NCI-H1694 (cell line): ENCODE measurements around the gene ENTPD2.

ENCODE experiments used
- DNase-seq: peaks from one replicate; lab custom pipeline; 2025; lab: John Stamatoyannopoulos, UW

The ENTPD2 gene

DNA sequence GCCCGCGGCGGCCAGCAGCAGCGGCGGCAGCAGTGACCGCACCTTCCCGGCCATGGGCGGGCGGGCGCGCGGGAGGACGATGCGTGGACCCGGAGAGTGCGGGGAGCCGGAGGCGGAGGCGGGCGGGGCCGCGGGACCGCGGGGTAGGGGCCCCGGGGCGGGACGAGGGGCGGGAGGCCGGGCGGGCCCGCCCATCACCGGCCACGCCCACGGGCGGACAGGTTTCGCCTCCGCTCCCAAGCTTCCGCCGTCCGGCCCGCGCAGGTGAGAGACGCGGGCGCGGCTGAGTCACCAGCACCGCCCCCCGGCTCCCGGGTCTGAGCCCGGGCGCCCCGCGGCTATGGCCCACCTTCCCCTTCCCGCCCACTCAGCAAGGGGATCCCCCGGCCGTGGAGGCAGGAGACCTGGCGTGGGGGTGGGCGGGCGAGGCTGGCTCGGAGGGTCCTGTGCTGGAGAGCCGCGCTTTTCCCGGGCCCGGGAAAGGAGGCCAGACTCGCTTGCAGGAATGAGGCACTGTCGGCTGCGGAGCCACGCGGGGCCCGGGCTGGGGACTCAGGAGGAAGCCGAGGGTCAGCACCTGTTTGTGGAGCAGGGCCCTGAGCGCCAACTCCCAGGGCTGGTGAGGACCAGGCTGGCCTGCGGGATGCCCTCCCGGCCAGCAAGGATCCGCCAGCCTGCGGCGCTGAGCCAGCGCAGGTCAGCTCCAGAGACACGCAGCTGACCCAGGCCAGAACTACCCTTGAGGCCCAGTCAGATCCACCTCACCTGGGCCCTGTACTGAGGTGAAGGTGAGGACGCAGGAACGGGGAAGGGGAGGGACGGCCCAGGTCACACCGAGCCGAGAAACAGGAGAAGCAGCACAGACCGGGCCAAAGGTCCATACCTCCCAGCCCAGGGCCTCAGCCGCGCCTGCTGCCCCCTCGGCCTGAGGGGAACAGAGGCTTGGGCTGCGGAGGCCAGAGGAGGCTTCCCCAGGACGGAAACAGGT is at the start of gene ENTPD2:
TSS of gene ENTPD2 (minus strand) at position 118 of the 988 bp plus-strand sequence. CDS start at position 54, 64 bp downstream.
- DNase-seq, result no peak

DNA sequence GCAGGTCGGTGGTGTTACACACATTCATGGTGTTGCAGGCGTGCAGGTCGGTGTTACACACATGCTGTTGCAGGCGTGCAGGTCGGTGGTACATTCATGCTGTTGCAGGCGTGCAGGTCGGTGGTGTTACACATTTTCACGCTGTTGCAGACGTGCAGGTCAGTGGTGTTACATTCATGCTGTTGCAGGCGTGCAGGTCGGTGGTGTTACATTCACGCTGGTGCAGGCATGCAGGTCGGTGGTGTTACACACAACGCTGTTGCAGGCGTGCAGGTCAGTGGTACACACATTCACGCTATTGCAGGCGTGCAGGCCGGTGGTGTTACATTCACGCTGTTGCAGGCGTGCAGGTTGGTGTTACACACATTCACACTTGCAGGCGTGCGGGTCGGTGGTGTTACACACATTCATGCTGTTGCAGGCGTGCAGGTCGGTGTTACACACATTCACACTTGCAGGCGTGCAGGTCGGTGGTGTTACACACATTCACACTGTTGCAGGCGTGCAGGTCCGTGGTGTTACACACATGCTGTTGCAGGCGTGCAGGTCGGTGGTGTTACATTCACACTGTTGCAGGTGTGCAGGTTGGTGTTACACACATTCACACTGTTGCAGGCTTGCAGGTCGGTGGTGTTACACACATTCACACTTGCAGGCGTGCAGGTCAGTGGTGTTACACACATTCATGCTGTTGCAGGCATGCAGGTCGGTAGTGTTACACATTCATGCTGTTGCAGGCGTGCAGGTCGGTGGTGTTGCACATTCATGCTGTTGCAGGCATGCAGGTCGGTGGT is 49.5 kb upstream of the ENTPD2 start:
- no peak for DNase-seq

DNA sequence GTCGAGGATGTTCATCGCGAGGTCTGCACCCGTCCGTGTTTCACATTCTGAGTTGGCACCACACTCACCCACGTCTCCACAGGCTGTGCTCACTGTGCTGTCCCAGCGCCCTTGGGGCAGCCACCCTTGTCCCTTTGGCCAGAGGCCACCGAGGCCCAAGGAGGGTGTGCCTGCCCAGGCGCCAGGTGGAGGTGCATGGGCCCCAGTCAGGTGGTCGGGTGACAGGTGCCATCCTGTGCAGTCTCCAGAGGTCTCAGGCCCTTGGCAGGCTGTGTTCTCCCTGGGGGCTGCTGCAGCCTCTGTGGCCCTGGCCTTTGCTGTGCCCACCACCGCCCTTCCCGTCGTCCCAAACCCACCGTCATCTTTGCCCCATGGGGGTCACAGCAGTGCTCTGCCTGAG is 45.4 kb upstream of the ENTPD2 start:
- DNase-seq, result no peak

DNA sequence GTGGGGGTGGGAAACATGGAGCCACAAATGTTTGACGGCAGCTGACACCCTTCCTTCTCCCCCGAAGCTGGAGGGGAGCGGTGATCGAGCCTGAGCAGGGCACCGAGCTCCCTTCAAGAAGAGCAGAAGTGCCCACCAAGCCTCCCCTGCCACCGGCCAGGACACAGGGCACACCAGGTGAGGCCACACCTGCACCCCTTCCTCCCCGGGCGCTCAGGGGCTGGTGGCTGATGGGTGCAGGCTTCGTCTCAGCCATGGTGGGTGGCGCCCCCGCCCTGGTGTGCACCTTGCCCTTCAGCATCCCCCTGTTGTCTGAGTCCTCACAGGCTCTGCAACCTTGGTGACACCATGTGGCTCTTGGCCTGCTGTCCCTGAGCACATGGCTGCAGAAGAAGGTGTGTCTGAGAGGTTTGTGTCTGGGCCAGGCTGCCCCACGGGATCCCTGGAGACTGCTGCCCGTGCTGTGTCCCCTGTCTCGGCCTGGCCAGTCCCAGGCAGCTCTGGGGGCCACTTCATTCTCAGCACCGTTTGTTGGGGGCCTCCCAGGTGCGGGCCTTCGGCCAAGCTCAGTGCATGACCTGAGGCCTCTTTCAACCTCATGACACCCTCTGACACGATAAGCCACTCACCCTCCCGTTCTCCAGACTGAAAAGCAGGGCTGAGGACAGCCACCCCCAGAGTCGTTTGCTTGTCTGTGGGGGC is 44.1 kb upstream of the ENTPD2 start:
- DNase-seq, result no peak

DNA sequence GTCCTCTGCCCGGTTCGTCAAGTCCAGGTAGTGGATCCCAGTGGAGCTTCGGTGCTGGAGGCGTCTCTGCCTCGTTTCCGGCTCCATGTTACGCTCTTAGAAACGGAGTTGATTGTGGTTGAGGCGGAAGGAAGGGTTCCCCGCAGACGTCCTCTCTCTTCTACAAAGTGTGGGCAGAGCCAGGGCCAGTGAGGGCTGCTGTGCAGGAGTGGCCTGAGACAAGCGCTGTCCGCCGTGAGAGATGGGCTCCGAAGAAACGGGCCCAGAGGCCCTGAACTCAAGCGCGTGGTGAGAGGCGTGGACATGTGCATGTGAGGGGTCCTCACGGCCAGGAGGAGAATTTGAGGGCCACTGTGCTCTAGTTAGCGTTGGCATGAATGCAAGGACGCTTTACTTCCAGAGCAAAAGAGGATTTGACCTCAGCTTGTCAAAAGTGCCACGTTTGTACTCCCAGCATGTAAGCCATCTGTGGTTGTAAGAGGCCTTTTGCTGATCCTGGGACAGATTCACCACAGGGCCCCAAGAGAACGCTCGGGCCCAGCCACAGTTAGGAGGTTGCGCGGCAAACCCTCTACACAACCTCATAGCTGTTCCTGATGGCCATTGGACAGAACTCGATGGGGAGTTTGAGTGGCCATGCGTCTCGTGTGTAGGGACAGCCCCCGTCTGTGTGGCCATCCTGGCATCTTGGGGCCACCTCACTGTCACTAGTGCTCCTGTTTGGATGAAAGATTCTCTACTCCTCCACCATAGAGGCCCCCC is 43.1 kb upstream of the ENTPD2 start:
- no peak for DNase-seq

DNA sequence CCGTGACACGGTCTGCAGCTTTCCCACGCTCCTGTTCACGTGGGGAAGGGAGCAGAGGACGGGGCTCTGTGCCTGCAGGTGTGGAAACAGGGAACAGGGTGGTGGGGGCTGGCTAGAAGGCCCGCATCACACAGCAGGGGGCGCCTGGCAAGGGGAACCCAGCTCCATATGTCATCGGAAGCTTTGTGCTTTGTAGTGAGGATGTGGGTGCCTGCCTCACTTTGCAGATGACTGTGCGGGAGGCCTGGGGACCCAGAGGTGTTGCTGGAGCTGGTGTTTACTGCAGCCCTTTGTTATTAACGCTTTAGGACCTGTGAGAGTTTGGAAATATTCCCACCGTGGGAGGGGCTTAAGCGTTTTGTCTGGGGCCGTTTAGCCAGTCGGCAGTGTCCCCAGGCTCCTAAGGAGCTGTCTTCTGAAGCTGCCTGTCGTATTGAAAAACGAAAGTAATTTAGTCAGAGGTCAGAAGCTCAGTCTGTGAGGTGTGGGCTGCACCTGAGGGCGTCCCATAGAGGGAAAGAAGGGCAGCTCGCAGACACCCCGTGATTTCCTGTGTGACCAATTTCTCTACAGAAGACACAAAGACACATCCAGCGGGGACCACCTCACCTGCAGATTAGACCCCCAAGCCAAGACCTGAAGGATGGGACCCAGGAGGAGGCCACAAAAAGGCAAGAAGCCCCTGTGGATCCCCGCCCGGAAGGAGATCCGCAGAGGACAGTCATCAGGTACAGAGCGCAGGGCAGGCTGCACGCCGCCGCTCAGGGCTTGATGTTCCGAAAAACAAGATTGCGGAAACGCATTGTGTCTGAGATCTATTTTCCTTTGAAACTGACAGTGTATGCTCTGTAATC is 42.0 kb upstream of the ENTPD2 start:
- DNase-seq, result no peak

DNA sequence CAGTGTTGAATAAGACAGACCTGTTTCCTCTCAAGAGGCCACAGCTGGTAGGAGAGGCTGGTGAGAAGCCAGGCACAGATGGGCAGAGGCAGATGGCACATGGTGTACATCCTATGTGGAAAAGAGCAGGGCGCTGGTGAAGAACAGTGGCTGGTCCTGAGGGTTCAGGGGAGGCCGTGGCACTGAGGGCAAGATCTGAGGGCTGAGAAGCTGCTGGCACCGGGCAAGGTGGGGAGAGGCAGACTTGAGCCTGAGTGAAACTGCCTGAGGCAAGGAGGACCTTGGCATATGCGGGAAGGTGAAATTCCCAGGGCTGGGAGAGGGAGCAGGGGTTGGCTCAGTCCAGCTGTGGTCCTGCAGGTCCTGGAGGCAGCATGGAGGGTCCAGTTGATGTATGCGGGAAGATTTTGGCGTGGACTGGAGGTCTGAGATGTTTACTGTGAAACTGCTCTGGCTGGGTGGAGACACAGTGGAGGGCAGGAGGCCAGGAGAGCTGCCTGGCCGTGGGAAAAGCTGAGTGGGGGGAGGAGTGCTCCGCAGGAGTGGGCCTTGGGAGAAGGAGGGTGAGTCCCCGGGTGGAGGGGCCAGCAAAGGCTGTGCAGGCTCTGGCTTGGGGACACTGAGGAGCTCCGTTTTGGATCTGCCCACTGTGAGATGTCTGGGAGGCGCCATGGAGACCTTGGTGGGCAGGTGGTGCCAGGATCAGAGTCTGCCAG is 35.5 kb upstream of the ENTPD2 start:
- peak; percentile 19 for DNase-seq

DNA sequence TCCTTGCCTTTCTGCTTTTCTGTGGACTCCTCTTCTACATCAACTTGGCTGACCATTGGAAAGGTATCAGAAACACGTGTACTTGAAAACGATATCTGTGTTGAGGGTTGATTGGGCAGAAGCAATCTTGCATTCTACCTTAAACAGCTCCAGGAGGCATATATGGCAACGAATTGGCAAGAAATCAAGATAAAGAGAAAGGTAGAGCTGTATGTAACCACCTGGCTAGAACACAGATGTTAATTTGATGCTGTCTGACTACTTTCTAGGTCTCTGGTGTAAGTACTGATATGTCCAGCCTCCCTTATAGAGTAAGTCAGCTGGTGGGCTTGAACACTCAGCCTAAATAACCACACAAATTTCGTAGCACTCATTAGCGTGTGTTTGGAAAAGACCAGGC is 34.3 kb upstream of the ENTPD2 start:
- no peak for DNase-seq

DNA sequence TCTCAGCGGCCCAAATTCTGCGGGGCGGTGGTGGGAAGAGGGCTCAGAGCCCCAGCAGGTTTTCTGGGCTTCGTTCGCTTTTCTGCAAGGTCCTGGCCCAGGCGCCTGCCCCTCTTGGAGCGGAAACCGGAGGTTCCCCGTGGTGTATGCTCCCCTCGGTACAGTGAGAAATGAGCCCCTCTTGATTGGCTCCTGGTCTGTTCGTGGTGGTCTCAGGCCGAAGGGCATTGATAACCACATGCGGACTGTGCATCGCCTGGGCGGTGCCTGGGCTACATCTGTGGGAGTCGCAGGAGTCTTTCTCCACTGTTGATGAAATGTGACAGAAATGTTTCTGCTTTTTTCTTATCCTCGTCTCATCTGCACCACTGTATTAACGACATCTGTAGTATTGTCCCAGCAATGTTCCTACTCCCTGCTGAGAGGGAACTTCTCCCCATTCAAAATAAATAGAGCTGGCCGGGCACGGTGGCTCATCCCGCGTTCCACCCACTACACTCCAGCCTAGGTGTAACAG is 33.6 kb upstream of the ENTPD2 start:
- no peak for DNase-seq

DNA sequence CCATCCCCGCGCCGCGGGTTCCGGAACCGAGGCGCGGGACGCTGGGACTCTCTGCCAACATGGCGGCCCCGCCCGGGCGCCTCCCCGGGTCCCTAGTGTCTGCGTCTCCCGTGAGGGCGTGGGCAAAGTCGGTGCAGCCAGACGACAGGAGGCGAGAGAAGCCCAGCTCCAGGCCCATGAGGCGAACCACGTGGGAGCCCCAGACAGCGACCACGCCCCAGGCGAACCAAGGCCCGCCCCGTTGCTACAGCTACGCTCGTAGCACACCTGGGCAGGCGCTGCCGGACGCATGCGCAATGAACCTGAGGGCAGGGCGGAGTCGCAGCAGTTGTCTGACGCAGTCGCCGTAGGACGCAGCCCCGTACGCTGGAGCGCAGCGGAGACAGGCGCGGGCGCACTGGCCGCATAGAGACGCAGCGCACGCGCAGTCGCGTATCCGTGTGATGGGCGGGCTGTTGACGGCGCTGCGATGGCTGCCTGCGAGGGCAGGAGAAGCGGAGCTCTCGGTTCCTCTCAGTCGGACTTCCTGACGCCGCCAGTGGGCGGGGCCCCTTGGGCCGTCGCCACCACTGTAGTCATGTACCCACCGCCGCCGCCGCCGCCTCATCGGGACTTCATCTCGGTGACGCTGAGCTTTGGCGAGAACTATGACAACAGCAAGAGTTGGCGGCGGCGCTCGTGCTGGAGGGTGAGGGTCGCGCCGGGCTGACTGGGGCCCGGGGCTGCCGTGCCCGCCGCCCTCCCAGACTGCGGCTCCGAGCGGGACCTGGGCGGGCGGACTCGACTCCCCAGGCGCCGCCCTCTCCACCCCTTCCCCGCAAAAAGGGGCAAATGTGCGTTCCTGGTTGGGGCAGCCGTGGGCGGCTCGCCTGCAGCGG is 32.9 kb upstream of the ENTPD2 start, which contains the start of gene MAN1B1:
TSS of gene MAN1B1 (plus strand) at position 455 of the 878 bp plus-strand sequence. CDS start at position 470, 15 bp downstream.
- peak; percentile 96 for DNase-seq

DNA sequence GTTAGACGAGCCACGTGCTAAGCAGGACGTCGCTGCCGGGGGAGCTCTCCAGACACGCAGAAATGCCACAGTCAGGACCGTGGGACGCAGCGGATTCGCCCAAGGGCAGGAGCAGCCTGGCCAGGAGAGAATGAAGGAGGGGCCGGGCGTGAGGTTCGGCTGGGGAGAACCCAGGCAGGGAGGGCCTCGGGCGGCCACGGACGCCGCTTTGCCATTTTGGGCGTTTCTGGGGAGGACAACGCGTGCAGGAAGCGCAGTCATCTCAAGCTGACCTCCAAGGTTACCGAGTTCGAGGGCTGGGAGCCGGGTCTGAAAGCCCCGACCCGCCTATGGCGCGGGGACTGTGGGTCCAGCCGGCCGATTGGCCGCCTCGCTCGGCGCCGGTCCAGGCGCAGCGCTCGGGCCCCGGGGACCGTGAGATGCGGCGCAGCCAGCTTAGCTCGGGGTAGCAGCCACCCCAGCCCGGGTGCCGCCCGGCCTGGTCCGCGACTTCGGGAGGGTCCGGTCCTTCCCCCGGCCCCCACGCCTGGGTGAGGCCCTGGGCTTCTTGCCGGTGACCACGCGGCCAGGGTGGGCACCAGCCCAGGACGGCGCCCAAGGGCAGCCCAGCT is 32.2 kb upstream of the ENTPD2 start:
- no peak for DNase-seq

DNA sequence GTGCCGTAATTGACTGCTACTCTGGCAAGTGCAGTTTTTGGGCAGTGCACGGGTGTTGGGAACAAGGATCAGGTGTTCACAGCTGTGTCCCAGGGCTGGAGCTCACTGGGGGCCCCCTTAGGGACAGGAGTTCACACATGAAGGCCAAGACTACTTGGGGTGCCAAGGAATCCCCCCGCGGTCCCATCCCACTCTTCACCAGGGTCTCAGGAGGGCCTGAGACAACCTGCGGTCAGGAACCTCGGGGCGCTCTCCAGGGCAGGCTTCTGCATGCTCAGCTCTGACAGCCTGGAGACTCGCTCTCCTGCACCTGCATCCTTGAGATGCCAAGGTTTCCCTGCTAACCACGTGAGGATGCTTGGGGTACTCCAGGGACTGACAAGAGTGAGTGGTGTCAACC is 30.7 kb upstream of the ENTPD2 start:
- DNase-seq, result no peak

DNA sequence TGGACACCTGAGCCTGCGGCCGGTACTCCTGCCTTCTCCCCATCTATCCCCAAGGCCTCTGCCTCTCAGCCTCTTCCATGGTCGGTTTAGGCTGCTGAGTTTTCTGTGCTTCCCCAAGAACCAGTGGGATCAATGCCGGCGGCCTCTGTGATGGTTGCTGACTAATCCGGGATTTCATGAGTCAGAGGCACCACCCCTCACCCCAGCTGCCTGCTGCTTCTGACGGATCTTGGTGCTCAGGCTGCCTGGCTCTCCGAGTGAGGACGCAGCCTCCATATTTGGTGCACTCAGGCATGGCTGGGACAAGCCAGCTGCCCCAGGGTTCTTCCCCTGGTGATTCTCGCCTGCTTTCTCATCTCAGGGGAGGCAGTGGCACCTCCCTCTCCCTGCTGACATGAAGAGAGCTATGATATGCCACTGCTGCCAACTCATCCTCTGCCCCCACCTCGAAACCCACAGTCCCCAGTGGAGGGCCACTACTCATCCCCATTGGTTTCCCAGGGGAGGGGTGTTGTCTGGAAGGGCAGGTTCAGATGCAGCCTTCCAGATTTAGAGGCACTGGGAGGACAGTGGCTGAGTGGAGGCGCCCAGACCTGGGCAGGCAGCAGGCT is 29.6 kb upstream of the ENTPD2 start:
- no peak for DNase-seq

DNA sequence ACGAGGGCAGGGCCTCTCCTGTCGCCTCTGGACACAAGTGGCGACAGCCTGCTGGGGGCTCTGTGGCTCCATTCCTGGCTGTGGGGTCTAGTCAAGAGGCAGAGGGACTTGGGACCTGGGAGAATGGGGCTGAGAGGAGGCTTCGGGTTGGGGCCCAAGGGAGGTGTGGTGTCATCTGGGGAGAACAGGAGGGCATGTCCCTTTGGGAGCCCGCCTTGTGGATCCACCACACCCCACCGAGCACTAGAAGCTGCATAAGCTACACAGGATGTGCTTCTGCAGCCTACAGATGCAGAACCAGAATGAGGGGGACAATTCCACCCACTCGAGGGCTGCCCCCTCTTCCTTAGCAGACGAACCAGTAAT is 29.0 kb upstream of the ENTPD2 start:
- DNase-seq, result no peak

DNA sequence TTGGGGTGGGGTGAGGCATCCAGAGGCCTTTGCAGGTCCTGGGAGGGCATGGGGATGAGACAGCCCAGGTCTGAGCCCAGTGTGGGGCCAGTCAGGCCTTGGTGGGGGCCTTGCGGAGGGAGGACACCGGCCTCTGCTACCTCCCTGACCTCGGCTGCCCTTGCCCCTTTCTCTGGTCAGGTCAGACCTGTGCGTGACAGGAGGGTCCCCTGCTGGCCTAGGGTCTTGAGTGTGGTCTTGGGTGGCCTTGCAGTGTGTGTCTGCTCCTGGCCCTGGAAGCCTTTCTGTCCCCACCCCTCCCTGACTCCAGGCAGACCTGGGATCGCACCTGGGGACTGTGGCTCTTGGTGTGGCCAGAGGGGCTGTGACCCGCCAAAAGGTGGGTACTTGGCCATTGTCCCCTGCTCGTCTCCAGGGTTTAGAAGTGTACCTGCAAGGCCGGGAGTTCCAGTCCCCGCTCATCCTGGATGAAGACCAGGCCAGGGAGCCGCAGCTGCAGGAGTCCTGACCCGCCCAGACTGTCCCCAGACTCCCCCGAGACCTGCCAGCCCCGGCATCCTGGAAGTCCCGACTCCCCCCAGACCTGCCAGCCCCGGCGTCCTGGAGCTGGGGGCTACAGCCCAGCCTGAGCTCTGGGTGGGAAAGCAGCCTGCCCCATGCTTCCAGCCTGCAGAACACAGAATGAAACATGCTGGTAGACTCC is 28.5 kb upstream of the ENTPD2 start:
- no peak for DNase-seq

DNA sequence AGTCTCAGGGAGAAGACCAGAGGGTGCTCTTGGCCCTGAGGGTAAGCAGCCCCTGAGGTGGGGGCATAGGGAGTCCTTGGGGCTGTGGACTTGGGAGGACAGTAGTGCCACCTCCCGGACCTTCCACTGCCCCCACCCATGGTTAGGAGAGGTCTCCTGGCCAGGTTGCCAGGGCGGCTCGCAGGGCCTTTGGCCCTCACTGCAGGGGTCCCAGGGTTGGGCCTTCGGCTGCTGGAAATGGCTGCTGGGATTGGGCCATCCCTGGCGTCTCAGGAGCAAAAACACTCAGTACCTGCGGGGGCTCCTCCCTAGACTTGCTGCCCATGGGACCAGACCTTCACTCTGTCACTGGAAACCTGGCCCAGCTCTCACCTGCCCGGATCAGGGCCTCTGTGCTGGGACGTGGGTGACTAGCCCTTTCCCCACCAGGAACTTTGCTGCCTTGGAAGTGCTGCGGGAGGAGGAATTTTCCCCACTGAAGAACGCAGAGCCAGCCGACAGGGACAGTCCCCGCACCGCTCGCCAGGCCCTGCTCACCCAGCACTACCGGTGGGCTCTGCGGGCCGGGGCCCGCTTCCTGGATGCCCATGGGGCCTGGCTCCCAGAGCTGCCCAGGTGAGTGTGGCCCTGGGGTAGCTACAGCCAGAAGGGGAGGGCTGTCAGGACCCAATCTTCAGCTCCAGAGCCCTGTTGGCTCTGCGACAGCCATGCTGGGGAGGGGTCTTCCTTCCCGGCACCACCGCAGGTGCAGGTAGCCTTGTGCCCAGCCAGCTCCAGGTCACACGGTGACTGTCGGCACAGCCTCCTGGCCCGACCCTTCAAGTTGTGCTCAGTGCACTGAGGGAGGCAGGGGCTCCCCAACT is 26.6 kb upstream of the ENTPD2 start:
- no peak for DNase-seq
